ENCODE data around the gene GRM5. TPM values are rescaled to one million over a fixed set of nuclear protein-coding genes. Genes with fewer than 3 reads are reported as not detected.

GRM5 gene
- total RNA-seq, 1 experiment from 2014 or later: 0.20 TPM

GRCh38 chr11:88657076-88657738 lies 408.6 kb downstream of the GRM5 start:
- in situ Hi-C loops (cut with HindIII; ENCODE audit: low pct_unique_long_range_greater_than_20kb, low sequenced_read_pairs): no loop called here
- no peak for DNase-seq (ENCODE audit: low read depth)

GRCh38 chr11:88656283-88656682 lies 409.5 kb downstream of the GRM5 start:
- DNase-seq (ENCODE audit: low read depth): no peak
- in situ Hi-C loops (cut with HindIII; ENCODE audit: low pct_unique_long_range_greater_than_20kb, low sequenced_read_pairs): no loop called here

GRCh38 chr11:88655656-88656055 lies 410.1 kb downstream of the GRM5 start:
- in situ Hi-C loops (cut with HindIII; ENCODE audit: low pct_unique_long_range_greater_than_20kb, low sequenced_read_pairs): no loop called here

GRCh38 chr11:88655196-88655595 lies 410.6 kb downstream of the GRM5 start:
- DNase-seq (ENCODE audit: low read depth): no peak
- in situ Hi-C loops (cut with HindIII; ENCODE audit: low pct_unique_long_range_greater_than_20kb, low sequenced_read_pairs): no loop called here

More at GRCh38 chr11:88655656-88656055, 410.1 kb downstream of the GRM5 start:
- DNase-seq (ENCODE audit: low read depth): no peak

- no peak for DNase-seq (ENCODE audit: low read depth)
- in situ Hi-C loops (cut with HindIII; ENCODE audit: low pct_unique_long_range_greater_than_20kb, low sequenced_read_pairs): no loop called here
Measured at GRCh38 chr11:88651556-88651955, 414.2 kb downstream of the GRM5 start.

GRCh38 chr11:88644724-88645123 lies 421.1 kb downstream of the GRM5 start:
- no peak for DNase-seq (ENCODE audit: low read depth)
- in situ Hi-C loops (cut with HindIII; ENCODE audit: low pct_unique_long_range_greater_than_20kb, low sequenced_read_pairs): no loop called here

GRCh38 chr11:88632163-88632562 lies 433.6 kb downstream of the GRM5 start:
- in situ Hi-C loops (cut with HindIII; ENCODE audit: low pct_unique_long_range_greater_than_20kb, low sequenced_read_pairs): no loop called here
- DNase-seq (ENCODE audit: low read depth): no peak

GRCh38 chr11:88631497-88631896 lies 434.3 kb downstream of the GRM5 start:
- DNase-seq (ENCODE audit: low read depth): no peak
- in situ Hi-C loops (cut with HindIII; ENCODE audit: low pct_unique_long_range_greater_than_20kb, low sequenced_read_pairs): no loop called here

- in situ Hi-C loops (cut with HindIII; ENCODE audit: low pct_unique_long_range_greater_than_20kb, low sequenced_read_pairs): no loop called here
- no peak for DNase-seq (ENCODE audit: low read depth)
Measured at GRCh38 chr11:88629496-88629895, 436.3 kb downstream of the GRM5 start.

- DNase-seq (ENCODE audit: low read depth): no peak
- in situ Hi-C loops (cut with HindIII; ENCODE audit: low pct_unique_long_range_greater_than_20kb, low sequenced_read_pairs): no loop called here
Measured at GRCh38 chr11:88626216-88626615, 439.6 kb downstream of the GRM5 start.

GRCh38 chr11:88623531-88623930 lies 442.3 kb downstream of the GRM5 start:
- no peak for DNase-seq (ENCODE audit: low read depth)
- in situ Hi-C loops (cut with HindIII; ENCODE audit: low pct_unique_long_range_greater_than_20kb, low sequenced_read_pairs): no loop called here

GRCh38 chr11:88620568-88621130 lies 445.1 kb downstream of the GRM5 start:
- in situ Hi-C loops (cut with HindIII; ENCODE audit: low pct_unique_long_range_greater_than_20kb, low sequenced_read_pairs): no loop called here
- DNase-seq (ENCODE audit: low read depth): no peak

- in situ Hi-C loops (cut with HindIII; ENCODE audit: low pct_unique_long_range_greater_than_20kb, low sequenced_read_pairs): no loop called here
Measured at GRCh38 chr11:88619656-88620385, 446.0 kb downstream of the GRM5 start.

GRCh38 chr11:88619071-88619425 lies 446.7 kb downstream of the GRM5 start:
- in situ Hi-C loops (cut with HindIII; ENCODE audit: low pct_unique_long_range_greater_than_20kb, low sequenced_read_pairs): no loop called here
- DNase-seq (ENCODE audit: low read depth): no peak

More at GRCh38 chr11:88619656-88620385, 446.0 kb downstream of the GRM5 start:
- DNase-seq (ENCODE audit: low read depth): no peak

- in situ Hi-C loops (cut with HindIII; ENCODE audit: low pct_unique_long_range_greater_than_20kb, low sequenced_read_pairs): no loop called here
Measured at GRCh38 chr11:88618327-88619070, 447.3 kb downstream of the GRM5 start.

GRCh38 chr11:88617226-88617625 lies 448.6 kb downstream of the GRM5 start:
- DNase-seq (ENCODE audit: low read depth): no peak
- in situ Hi-C loops (cut with HindIII; ENCODE audit: low pct_unique_long_range_greater_than_20kb, low sequenced_read_pairs): no loop called here

More at GRCh38 chr11:88618327-88619070, 447.3 kb downstream of the GRM5 start:
- no peak for DNase-seq (ENCODE audit: low read depth)

GRCh38 chr11:88604260-88604659 lies 461.5 kb downstream of the GRM5 start:
- DNase-seq (ENCODE audit: low read depth): no peak
- in situ Hi-C loops (cut with HindIII; ENCODE audit: low pct_unique_long_range_greater_than_20kb, low sequenced_read_pairs): no loop called here

- in situ Hi-C loops (cut with HindIII; ENCODE audit: low pct_unique_long_range_greater_than_20kb, low sequenced_read_pairs): no loop called here
- no peak for DNase-seq (ENCODE audit: low read depth)
Measured at GRCh38 chr11:88603091-88603867, 462.5 kb downstream of the GRM5 start.

All from Caki2 (cell line).